NCI-H2081 (cell line): Measurements from ENCODE around the gene KMT2E.

Experiments used
- DNase-seq, 2 experiments: peaks; one replicate each; lab custom pipeline; 2025; lab: John Stamatoyannopoulos, UW

Gene KMT2E

GRCh38 chr7:105073143-105073542, 59.1 kb downstream of the KMT2E start:
- no peak for DNase-seq

- DNase-seq, result no peak
These were observed 65.3 kb downstream of the KMT2E start for GRCh38 chr7:105079348-105079747.

- no peak for DNase-seq
These were observed 70.6 kb downstream of the KMT2E start for GRCh38 chr7:105084581-105084980.

- DNase-seq, result no peak
These were observed 72.8 kb downstream of the KMT2E start for GRCh38 chr7:105086850-105087249.

GRCh38 chr7:105087981-105088380, 74.0 kb downstream of the KMT2E start:
- DNase-seq, result no peak

GRCh38 chr7:105088456-105088855, 74.5 kb downstream of the KMT2E start:
- DNase-seq, result no peak

- no peak for DNase-seq
These were observed 81.0 kb downstream of the KMT2E start for GRCh38 chr7:105094966-105095365.

- no peak for DNase-seq
These were observed 82.3 kb downstream of the KMT2E start for GRCh38 chr7:105096306-105096705.

- no peak for DNase-seq
These were observed 83.6 kb downstream of the KMT2E start for GRCh38 chr7:105097619-105098018.

GRCh38 chr7:105098863-105099515, 85.0 kb downstream of the KMT2E start:
- DNase-seq, result peak in 1 of 2 experiments; percentile 53

GRCh38 chr7:105101864-105102263, 87.9 kb downstream of the KMT2E start:
- no peak for DNase-seq

- DNase-seq, result no peak
These were observed 88.8 kb downstream of the KMT2E start for GRCh38 chr7:105102557-105103352.

- DNase-seq, result no peak
These were observed 91.6 kb downstream of the KMT2E start for GRCh38 chr7:105105579-105105978.

GRCh38 chr7:105106473-105106872, 92.5 kb downstream of the KMT2E start:
- DNase-seq, result no peak

- DNase-seq, result no peak
These were observed 93.5 kb downstream of the KMT2E start for GRCh38 chr7:105107458-105107857.

- DNase-seq, result no peak
These were observed 98.7 kb downstream of the KMT2E start for GRCh38 chr7:105112440-105113418.

GRCh38 chr7:105118612-105119600, 104.9 kb downstream of the KMT2E start:
- DNase-seq, result no peak

- DNase-seq, result no peak
These were observed 108.6 kb downstream of the KMT2E start for GRCh38 chr7:105122619-105123018.

GRCh38 chr7:105125745-105126144, 111.7 kb downstream of the KMT2E start:
- no peak for DNase-seq

- DNase-seq, result no peak
These were observed 112.5 kb downstream of the KMT2E start for GRCh38 chr7:105126436-105126975.

GRCh38 chr7:105127179-105127578, 113.2 kb downstream of the KMT2E start:
- DNase-seq, result no peak
